K562 (cell line): ENCODE results near the gene CTIF.

Experiments
- BRCA1 ChIP-seq, 2 experiments: fragments of 450-650 bp in 1 of 2; sonication (generic) in 1 of 2; formaldehyde crosslinking in 1 of 2; IDR thresholded peaks; 2 replicates each; pipeline versions ENCODE4 v1.5.0 to v1.6.1; 2017 to 2020; ENCODE audit warnings: mild to moderate bottlenecking in 1 of 2, missing genetic modification reagents in 1 of 2
- CTCF ChIP-seq, 3 experiments: IDR thresholded peaks in 2 of 3; conservative IDR thresholded peaks in 1 of 3; 2 replicates each; pipeline ENCODE4 v1.5.1; 2011 to 2012; ENCODE audit warnings: low read length in 3 of 3, mild to moderate bottlenecking in 3 of 3, control low read depth in 2 of 3, improper control_type of control experiment in 1 of 3, inconsistent platforms in 1 of 3, low read depth in 1 of 3, mixed read lengths in 1 of 3, moderate library complexity in 1 of 3; ENCODE audit not compliant: insufficient read depth in 2 of 3
- ETS1 ChIP-seq: conservative IDR thresholded peaks from 2 replicates; pipeline ENCODE4 v1.6.1; 2011; ENCODE audit warnings: low read depth, mild to moderate bottlenecking, low read length; ENCODE audit not compliant: control insufficient read depth
- EZH2 ChIP-seq: IDR thresholded peaks from 2 replicates; pipeline ENCODE4 v1.6.1; 2012; ENCODE audit warnings: low read depth, mild to moderate bottlenecking, inconsistent platforms, low read length, borderline replicate concordance
- POLR2A ChIP-seq: fragments of 450-650 bp; conservative IDR thresholded peaks from 2 replicates; pipeline ENCODE4 v1.6.1; 2016
- ZNF512 ChIP-seq: IDR thresholded peaks from 2 replicates; pipeline ENCODE4 v1.6.1; 2016; ENCODE audit warnings: missing genetic modification characterization, missing compliant biosample characterization
- ZNF639 ChIP-seq, 2 experiments: fragments of 200-800 bp in 1 of 2; sonication (Bioruptor generic) in 1 of 2; sonication (generic) in 1 of 2; formaldehyde crosslinking in 1 of 2; IDR thresholded peaks in 1 of 2; conservative IDR thresholded peaks in 1 of 2; 2 replicates each; pipeline versions ENCODE4 v1.5.0 to v1.6.1; 2016 to 2020; ENCODE audit warnings: missing compliant biosample characterization in 1 of 2, missing genetic modification characterization in 1 of 2, missing genetic modification reagents in 1 of 2

GRCh38 chr18:48790226-48790863, 251.5 kb downstream of the CTIF start:
- no peak for TF ChIP-seq BRCA1 (IDR thresholded peaks at IDR 0.05)
- no peak for TF ChIP-seq BRCA1 (CRISPR knock-in tag; IDR thresholded peaks at IDR 0.05)
- no peak for TF ChIP-seq ZNF512 (tag)
- TF ChIP-seq ETS1 = no peak
- TF ChIP-seq POLR2A = no peak
- TF ChIP-seq ZNF639 (CRISPR knock-in tag; conservative IDR thresholded peaks at IDR 0.05 in 1 of 2, IDR thresholded peaks at IDR 0.05 in 1 of 2) = no peak
- TF ChIP-seq CTCF (IDR thresholded peaks at IDR 0.05 in 2 of 3, conservative IDR thresholded peaks at IDR 0.05 in 1 of 3; ENCODE audit: insufficient read depth in 2 of 3, low read depth in 1 of 3, low read length in 3 of 3) = no peak
- TF ChIP-seq EZH2 = no peak
